Osteoblast (primary cell): ENCODE results near the gene KIF12. TPM values are rescaled to one million over a fixed set of nuclear protein-coding genes. Genes with fewer than 3 reads are reported as not detected.
A peak's percentile ranks its signal among the peaks of the same experiment; 100 is the strongest.

Source experiments
- DNase-seq: peaks from one replicate; pipeline ENCODE4 v3.0.0; 2011; ENCODE audit warnings: low spot score, mixed read lengths; ENCODE audit not compliant: insufficient read length; ENCODE audit errors: missing footprints
- H2AFZ ChIP-seq: 2 replicates; pipeline ENCODE4 v1.6.0; 2011; ENCODE audit warnings: mild to moderate bottlenecking, low read length
- H3K27ac ChIP-seq: 2 replicates; pipeline ENCODE4 v1.5.1; 2011; ENCODE audit warnings: mild to moderate bottlenecking, low read depth, low read length, moderate library complexity
- H3K27me3 ChIP-seq: 2 replicates; pipeline ENCODE4 v1.6.0; 2012; ENCODE audit warnings: mild to moderate bottlenecking, control low read depth, inconsistent platforms, low read length, moderate library complexity; ENCODE audit not compliant: insufficient read depth
- H3K36me3 ChIP-seq: 2 replicates; pipeline ENCODE4 v1.5.1; 2011; ENCODE audit warnings: mild to moderate bottlenecking, low read length, control low read depth, moderate library complexity; ENCODE audit not compliant: insufficient read depth
- H3K4me1 ChIP-seq: 2 replicates; pipeline ENCODE4 v1.5.1; 2011; ENCODE audit warnings: mild to moderate bottlenecking, low read length, control low read depth, moderate library complexity; ENCODE audit not compliant: insufficient read depth
- H3K4me2 ChIP-seq: 2 replicates; pipeline ENCODE4 v1.6.0; 2011; ENCODE audit warnings: mild to moderate bottlenecking, low read length; ENCODE audit not compliant: insufficient read depth
- H3K4me3 ChIP-seq: fragments of 200-600 bp; sonication (generic); 3 replicates; pipeline ENCODE4 v1.5.1; 2012; ENCODE audit warnings: mild to moderate bottlenecking, low read length, inconsistent platforms; ENCODE audit not compliant: insufficient read depth
- H3K79me2 ChIP-seq: 2 replicates; pipeline ENCODE4 v1.6.0; 2012; ENCODE audit warnings: mild to moderate bottlenecking, low read length, control low read depth, inconsistent platforms; ENCODE audit not compliant: insufficient read depth
- H3K9me3 ChIP-seq: 2 replicates; pipeline ENCODE4 v1.5.1; 2011; ENCODE audit warnings: low read depth, low read length, control low read depth
- H4K20me1 ChIP-seq: 2 replicates; pipeline ENCODE4 v1.6.0; 2012; ENCODE audit warnings: mild to moderate bottlenecking, low read length, control low read depth; ENCODE audit not compliant: insufficient read depth
- total RNA-seq: library from RNA; depleted of rRNA; stranded (reverse); fragments of >200 nt; gene quantifications from 2 replicates; pipeline ENCODE4 v1.2.3, GENCODE V29; 2012
- TF ChIP-seq, protein P1 (sequence below): IDR thresholded peaks from 2 replicates; pipeline ENCODE4 v1.5.1; 2011; ENCODE audit warnings: mild to moderate bottlenecking, low read depth, low read length, moderate library complexity; ENCODE audit errors: extremely low read depth

Gene KIF12
- total RNA-seq, 1 donor = not detected

DNA sequence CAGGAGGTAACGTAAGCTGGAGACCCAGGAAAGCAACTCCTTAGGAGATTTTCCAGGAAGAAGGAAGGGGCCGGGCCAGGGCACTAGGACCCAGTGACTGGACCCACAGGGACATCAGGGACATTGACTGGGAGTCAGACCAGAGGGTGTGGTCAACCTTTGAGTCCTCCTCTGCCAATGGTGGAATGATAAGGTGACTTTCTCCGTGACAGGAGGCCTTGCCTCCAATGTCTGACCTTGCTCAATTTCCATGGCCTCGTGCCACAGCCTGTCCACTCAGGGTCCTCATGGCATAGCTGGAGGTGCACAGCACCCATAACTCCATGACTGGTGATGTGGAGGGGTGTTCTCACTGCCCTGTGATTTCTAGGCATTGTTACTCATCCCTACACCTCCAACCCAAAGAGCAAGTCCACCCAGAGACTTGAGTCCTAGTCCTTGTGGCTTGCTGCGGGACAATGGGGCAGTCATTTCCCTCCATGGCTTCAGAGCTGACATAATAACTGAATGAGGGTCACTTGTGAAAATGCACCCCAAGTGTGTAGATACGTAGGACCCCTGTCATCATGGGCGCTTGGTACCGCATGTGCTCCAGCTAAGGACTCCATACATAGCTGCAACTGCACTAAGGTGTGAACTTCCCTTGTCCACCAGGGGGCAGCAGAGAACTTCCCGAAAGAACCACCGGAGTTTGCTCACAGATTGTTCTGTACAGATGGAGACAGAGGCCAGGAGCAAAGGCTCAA, 16.9 kb downstream of the KIF12 start:
- H3K27me3 ChIP-seq = peaks cover 12% of the 10 kb centered on the region
- H4K20me1 ChIP-seq = no peaks in the 10 kb centered on the region
- H3K9me3 ChIP-seq = no peaks in the 10 kb centered on the region
- H3K79me2 ChIP-seq = no peaks in the 10 kb centered on the region
- peak; percentile 98 for DNase-seq
- H3K4me1 ChIP-seq = no peaks in the 10 kb centered on the region
- no peak overlapping the region for H3K27ac ChIP-seq
- no peak overlapping the region for H2AFZ ChIP-seq
- TF ChIP-seq, protein P1, sequence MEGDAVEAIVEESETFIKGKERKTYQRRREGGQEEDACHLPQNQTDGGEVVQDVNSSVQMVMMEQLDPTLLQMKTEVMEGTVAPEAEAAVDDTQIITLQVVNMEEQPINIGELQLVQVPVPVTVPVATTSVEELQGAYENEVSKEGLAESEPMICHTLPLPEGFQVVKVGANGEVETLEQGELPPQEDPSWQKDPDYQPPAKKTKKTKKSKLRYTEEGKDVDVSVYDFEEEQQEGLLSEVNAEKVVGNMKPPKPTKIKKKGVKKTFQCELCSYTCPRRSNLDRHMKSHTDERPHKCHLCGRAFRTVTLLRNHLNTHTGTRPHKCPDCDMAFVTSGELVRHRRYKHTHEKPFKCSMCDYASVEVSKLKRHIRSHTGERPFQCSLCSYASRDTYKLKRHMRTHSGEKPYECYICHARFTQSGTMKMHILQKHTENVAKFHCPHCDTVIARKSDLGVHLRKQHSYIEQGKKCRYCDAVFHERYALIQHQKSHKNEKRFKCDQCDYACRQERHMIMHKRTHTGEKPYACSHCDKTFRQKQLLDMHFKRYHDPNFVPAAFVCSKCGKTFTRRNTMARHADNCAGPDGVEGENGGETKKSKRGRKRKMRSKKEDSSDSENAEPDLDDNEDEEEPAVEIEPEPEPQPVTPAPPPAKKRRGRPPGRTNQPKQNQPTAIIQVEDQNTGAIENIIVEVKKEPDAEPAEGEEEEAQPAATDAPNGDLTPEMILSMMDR = peak; percentile 94
- H3K4me3 ChIP-seq = no peak overlapping the region
- no peak overlapping the region for H3K4me2 ChIP-seq
- no peaks in the 10 kb centered on the region for H3K36me3 ChIP-seq

DNA sequence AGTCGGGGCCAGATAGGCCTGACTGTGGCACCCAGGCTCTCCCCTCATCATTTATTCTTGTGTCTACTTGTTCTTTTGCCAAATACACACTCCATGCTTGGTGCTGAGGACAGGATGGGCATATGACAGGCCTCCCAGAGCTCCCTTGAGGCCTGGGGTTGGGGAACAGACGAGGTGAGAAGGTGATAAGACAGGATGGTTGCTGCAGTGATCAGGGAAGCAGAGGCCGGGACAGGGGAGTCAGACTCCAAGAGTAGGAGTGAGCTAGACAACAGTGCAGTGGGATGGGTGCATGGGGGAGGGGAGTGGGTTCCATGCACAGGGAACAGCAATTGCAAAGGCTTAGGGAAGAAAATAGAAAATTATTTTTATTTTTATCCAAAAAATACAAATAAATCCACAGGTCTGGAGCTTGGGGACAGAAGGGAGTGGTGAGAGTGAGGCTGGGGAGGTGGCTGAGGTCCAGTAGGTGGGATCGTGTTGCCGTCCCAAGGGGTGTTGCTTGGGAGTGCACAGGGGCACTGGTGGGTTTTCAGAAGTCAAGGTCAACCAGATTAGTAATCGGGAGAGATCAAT, 17.6 kb downstream of the KIF12 start:
- H3K36me3 ChIP-seq = no peaks in the 10 kb centered on the region
- no peaks in the 10 kb centered on the region for H3K4me1 ChIP-seq
- no peaks in the 10 kb centered on the region for H3K79me2 ChIP-seq
- peaks cover 15% of the 10 kb centered on the region for H3K27me3 ChIP-seq
- H2AFZ ChIP-seq = no peak overlapping the region
- TF ChIP-seq, protein P1 = no peak
- peak; percentile 17 for DNase-seq
- no peaks in the 10 kb centered on the region for H4K20me1 ChIP-seq
- no peak overlapping the region for H3K4me2 ChIP-seq
- H3K4me3 ChIP-seq = no peak overlapping the region
- H3K27ac ChIP-seq = no peak overlapping the region
- no peaks in the 10 kb centered on the region for H3K9me3 ChIP-seq

DNA sequence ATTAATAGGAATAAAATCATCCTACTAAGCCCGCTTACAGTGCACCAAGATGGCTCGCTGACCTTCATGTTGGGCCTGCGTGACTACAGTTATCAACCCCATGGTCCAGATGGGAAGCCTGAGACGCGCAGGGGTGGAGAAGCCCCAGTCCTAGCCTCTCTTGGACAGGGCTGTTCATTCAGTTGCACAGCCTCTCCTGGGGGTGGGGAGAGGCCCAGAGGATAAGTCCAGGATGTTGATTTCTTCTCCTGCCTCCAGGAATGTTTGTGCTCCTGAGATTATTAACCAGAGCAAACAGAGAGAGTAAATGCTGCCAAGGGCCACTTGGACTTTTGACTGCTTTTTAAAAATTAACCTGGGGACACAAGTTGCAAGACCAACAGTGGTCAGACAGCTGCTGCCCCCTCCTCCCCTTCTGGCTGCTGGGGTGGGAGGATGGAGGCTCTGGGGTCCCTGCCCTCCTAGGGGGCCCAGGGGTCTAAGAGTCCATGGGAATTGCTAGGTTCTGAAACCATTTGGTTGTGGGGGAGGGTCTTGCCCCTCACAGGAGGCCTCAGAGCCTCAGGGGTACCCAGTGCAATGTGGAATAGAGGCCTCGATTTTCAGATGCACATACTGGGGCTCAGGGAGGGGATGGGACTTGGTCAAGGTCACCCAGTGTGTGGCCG, 18.2 kb downstream of the KIF12 start:
- H3K4me1 ChIP-seq = no peaks in the 10 kb centered on the region
- no peak overlapping the region for H3K4me3 ChIP-seq
- peaks cover 18% of the 10 kb centered on the region for H3K27me3 ChIP-seq
- H3K9me3 ChIP-seq = no peaks in the 10 kb centered on the region
- no peaks in the 10 kb centered on the region for H4K20me1 ChIP-seq
- peak; percentile 58 for DNase-seq
- TF ChIP-seq, protein P1 = no peak
- no peak overlapping the region for H2AFZ ChIP-seq
- no peak overlapping the region for H3K4me2 ChIP-seq
- no peaks in the 10 kb centered on the region for H3K36me3 ChIP-seq
- no peak overlapping the region for H3K27ac ChIP-seq
- H3K79me2 ChIP-seq = no peaks in the 10 kb centered on the region

DNA sequence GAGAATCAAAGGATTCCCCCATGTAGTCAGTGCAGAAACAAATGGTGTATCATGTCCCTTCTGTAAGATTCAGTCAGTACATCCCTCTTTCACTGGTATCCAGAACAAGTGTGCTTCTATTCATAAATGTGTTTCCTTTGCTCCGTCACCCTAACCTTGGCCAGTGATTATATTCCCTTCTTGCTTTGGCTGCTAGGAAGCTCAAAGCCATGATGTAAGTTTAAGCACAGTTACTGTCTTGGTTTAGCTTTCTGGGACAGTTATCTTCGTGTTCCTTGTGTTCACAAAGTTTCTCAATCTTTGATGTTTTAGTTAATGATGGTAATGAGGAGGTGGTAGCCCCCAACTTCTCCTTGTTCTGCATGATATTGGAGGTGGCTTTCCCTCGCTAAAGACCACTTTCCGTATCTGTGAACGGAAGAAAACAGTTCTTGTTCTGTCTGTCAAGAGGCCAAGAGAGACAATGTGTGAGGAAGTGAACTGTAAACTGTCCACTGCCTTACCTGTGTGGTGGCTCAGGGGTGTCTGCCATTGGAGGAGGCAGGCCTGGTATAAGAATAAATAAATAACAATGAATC, 18.8 kb downstream of the KIF12 start:
- Histone ChIP-seq H3K4me2 (no peak overlapping the region), H4K20me1 (no peaks in the 10 kb centered on the region), H3K4me3 (no peak overlapping the region), H2AFZ (no peak overlapping the region), H3K36me3 (no peaks in the 10 kb centered on the region), H3K4me1 (no peaks in the 10 kb centered on the region), H3K79me2 (no peaks in the 10 kb centered on the region), H3K27me3 (peaks cover 22% of the 10 kb centered on the region), H3K9me3 (no peaks in the 10 kb centered on the region), H3K27ac (no peak overlapping the region)
- TF ChIP-seq, protein P1 = no peak
- no peak for DNase-seq
